AG09309 (cell line): ENCODE measurements around the gene P2RX1.

ENCODE experiments used
- DNase-seq: peaks from one replicate; pipeline ENCODE4 v3.0.0-alpha.2; 2010; ENCODE audit warnings: low read depth
- H3K4me3 ChIP-seq: 2 replicates; pipeline ENCODE4 v1.5.1; 2011; ENCODE audit warnings: mild to moderate bottlenecking, low read depth, low read length, moderate library complexity; ENCODE audit not compliant: control insufficient read depth
- CTCF ChIP-seq: IDR thresholded peaks from 2 replicates; pipeline ENCODE4 v1.5.1; 2011; ENCODE audit warnings: mild to moderate bottlenecking, low read depth, low read length, inconsistent platforms; ENCODE audit not compliant: insufficient read depth, control insufficient read depth; ENCODE audit errors: missing control alignments

The P2RX1 gene

GRCh38 chr17:3962217-3962964 is 46.1 kb upstream of the P2RX1 start:
- H3K4me3 ChIP-seq: no peak overlapping the region
- no peak for DNase-seq
- no peak for TF ChIP-seq CTCF

GRCh38 chr17:3961564-3962047 is 45.3 kb upstream of the P2RX1 start:
- no peak overlapping the region for H3K4me3 ChIP-seq
- DNase-seq: no peak
- no peak for TF ChIP-seq CTCF

GRCh38 chr17:3960764-3961163 is 44.5 kb upstream of the P2RX1 start:
- DNase-seq: no peak
- H3K4me3 ChIP-seq: no peak overlapping the region
- TF ChIP-seq CTCF: no peak

GRCh38 chr17:3959921-3960601 is 43.8 kb upstream of the P2RX1 start:
- TF ChIP-seq CTCF: no peak
- DNase-seq: no peak
- no peak overlapping the region for H3K4me3 ChIP-seq

- TF ChIP-seq CTCF: no peak
- no peak overlapping the region for H3K4me3 ChIP-seq
- no peak for DNase-seq
Measured at GRCh38 chr17:3959295-3959899, 43.1 kb upstream of the P2RX1 start.

GRCh38 chr17:3957735-3958599 is 41.7 kb upstream of the P2RX1 start:
- H3K4me3 ChIP-seq: no peak overlapping the region
- no peak for TF ChIP-seq CTCF
- DNase-seq: no peak
